SK-N-MC (cell line): ENCODE data around the gene JMJD6.

Experiments used
- DNase-seq: peaks from one replicate; pipeline ENCODE4 v3.0.0-alpha.2; 2011; ENCODE audit warnings: low read depth, low spot score
- H3K27ac ChIP-seq: fragments of 200-600 bp; sonication (generic); 2 replicates; pipeline ENCODE4 v1.5.1; 2016; ENCODE audit warnings: mixed run types
- H3K36me3 ChIP-seq: fragments of 200-600 bp; sonication (generic); 2 replicates; pipeline ENCODE4 v1.6.1; 2017; ENCODE audit warnings: antibody characterized with exemption, low read length, mixed read lengths; ENCODE audit not compliant: insufficient read depth
- H3K4me3 ChIP-seq: fragments of 200-600 bp; sonication (generic); 2 replicates; pipeline ENCODE4 v1.5.1; 2016
- H3K9ac ChIP-seq: fragments of 200-600 bp; sonication (generic); 2 replicates; pipeline ENCODE4 v1.8.0; 2017; ENCODE audit warnings: mixed run types, mixed read lengths; ENCODE audit not compliant: insufficient read length
- H3K9me3 ChIP-seq: fragments of 200-600 bp; sonication (generic); 2 replicates; pipeline ENCODE4 v1.6.1; 2017; ENCODE audit warnings: low read depth, mild to moderate bottlenecking, antibody characterized with exemption, low read length, moderate library complexity, mixed read lengths
- EZH2 ChIP-seq: fragments of 200-600 bp; sonication (generic); IDR thresholded peaks from one replicate; pipeline ENCODE4 v1.6.1; 2017; ENCODE audit warnings: antibody characterized with exemption
- FOXP2 ChIP-seq: optimal IDR thresholded peaks from 2 replicates; pipeline ENCODE3; 2011; ENCODE audit warnings: mild to moderate bottlenecking, moderate library complexity; ENCODE audit not compliant: insufficient read depth; ENCODE audit errors: extremely low read length, control extremely low read depth
- POLR2AphosphoS5 ChIP-seq: IDR thresholded peaks from 2 replicates; pipeline ENCODE4 v1.6.1; 2012; ENCODE audit warnings: mild to moderate bottlenecking, low read depth, low read length, borderline replicate concordance

The JMJD6 gene

DNA sequence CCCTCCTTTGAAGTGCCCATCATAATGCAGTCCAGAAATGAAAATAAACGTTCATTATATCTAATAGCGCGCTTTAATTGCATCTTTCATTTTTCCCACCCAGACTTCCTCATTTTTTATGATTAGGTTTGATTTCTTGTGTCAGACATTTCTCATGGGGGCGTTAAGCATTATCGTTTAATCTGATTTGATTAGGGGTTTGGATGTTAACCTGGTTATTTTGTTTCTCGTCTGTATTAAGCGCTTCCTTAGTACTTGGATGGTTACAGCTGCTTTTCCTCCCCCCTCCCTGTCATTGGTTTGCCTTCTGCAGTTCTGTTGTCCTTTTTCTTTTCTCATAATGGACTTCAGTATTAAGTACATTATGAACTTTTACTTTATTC is 12.1 kb upstream of the JMJD6 start:
- peak overlapping the region; percentile 83 for H3K9ac ChIP-seq
- H3K27ac ChIP-seq, result peak overlapping the region; percentile 97
- TF ChIP-seq POLR2AphosphoS5, result no peak
- TF ChIP-seq EZH2, result no peak
- no peak for TF ChIP-seq FOXP2
- no peaks in the 10 kb centered on the region for H3K9me3 ChIP-seq
- DNase-seq, result no peak
- peak overlapping the region; percentile 92 for H3K4me3 ChIP-seq
- H3K36me3 ChIP-seq, result peaks cover 47% of the 10 kb centered on the region

DNA sequence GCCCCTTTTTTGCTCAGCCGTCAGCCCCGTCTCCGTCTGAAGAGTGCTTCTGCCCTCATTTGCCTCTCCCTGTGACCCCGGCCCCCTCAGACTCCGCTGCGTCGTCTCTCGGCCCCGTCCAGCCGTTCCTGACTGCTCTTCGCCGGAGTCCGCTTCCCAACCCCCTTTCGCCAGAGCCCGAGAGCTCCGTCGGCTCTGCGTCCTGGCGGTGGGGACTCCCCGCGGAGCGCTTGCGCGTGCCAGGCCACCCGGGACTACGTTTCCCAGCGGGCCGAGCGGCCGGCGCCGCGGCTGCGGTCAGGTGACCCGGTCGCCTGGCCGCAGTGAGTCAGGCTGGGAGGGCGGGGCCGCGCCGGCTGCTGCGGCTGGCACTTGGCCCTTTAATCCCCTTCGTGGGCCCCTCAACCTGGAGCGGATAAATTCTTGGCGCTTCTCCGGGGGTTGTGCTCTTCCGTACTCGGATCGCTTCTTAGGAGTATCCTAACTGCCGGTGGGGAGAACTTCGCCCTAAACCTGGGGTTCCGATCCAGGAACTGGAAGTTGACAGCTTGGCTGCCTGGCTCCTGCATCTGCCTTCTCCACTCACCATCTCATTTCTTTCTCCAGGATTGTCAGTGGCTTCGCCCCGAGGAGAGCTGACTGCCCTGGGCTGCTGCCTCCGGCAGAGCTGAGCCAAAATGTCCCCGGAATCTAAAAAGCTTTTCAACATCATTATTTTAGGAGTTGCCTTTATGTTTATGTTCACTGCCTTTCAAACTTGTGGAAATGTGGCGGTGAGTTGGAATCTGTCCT is 11.5 kb upstream of the JMJD6 start, which contains the start of gene MFSD11:
Gene MFSD11, plus strand, starts transcription at position 444 of the 792 bp plus-strand sequence. Its CDS starts 234 bp downstream, at position 678.
- peak within 1 kb of the TSS; percentile 98 for H3K9ac ChIP-seq
- H3K27ac ChIP-seq, result peak within 1 kb of the TSS; percentile 97
- H3K9me3 ChIP-seq, result no peaks in the 10 kb centered on the region
- H3K36me3 ChIP-seq, result peaks cover 49% of the 10 kb centered on the region
- no peak for TF ChIP-seq FOXP2
- TF ChIP-seq EZH2, result no peak
- no peak for TF ChIP-seq POLR2AphosphoS5
- peak within 1 kb of the TSS; percentile 92 for H3K4me3 ChIP-seq
- no peak for DNase-seq

DNA sequence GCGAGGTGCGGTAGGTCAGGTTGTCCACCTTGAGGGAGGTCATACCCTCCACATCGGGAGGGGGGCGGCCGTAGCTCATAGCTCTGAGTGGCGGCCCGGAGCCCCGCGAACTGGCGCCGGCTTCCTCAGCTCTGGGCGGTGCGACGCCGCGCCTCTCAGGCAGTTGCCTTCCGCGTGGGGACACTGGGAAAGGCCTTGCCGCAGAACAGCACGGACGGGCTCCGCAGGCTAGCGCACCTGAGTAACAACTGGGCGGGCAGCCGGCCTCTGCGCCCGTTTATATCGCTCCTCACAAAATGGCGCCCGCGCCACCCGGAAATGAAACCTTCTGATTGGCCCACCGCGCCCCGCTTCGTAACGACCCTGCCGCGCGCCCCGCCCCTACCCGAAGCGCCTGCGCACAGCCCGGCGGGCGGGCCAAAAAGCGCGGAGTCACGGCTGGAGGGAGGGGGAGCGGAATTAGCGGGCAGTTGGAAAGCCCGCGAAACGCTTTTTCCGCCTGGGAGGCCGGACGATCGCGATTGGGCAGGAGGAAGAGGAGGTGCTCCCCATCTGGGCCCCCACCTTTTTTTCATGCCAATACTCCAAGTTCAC is 10.8 kb upstream of the JMJD6 start, which contains the start of gene SRSF2:
Gene SRSF2, minus strand, starts transcription at position 250 of the 594 bp plus-strand sequence. Its CDS starts 171 bp downstream, at position 79.
- peak; percentile 99 for TF ChIP-seq POLR2AphosphoS5
- no peak for TF ChIP-seq EZH2
- peak; percentile 94 for DNase-seq
- H3K27ac ChIP-seq, result peak within 1 kb of the TSS; percentile 97
- no peaks in the 10 kb centered on the region for H3K9me3 ChIP-seq
- peak within 1 kb of the TSS; percentile 92 for H3K4me3 ChIP-seq
- H3K36me3 ChIP-seq, result peaks cover 51% of the 10 kb centered on the region
- H3K9ac ChIP-seq, result peak within 1 kb of the TSS; percentile 98

DNA sequence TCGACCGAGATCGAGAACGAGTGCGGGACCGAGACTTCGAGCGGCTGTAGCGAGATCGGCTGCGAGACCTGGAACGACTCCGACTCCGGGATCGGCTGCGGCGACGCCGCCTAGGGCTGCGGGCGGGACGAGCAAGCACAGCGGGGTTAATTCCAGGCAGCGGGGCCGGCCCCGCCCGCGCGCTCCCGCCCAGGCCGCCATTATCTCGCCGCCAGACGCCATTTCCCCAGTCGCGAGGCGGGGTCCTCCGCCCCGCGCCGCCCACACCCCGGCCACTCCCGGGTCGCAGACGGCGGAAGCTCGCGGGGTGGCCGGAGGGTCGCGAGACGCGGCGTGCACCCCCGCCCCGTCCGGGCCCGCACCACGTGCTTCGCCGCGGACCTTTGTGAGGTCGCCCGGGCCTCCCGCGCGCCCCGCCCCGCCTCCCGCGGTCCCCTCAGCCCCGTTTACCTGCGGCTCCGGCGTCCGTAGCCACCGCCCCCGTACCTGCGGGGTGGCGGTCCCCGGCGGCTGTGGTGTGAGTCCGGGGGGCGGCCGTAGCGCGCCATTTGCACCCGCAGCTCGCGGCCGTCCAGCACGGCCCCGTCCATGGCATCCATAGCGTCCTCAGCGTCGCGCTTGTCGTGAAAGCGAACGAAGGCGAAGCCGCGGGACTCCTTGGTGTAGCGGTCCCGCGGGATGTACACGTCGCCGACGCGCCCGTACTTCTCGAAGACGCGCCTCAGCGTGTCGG is 10.1 kb upstream of the JMJD6 start:
- no peak for DNase-seq
- Histone ChIP-seq H3K27ac (peak overlapping the region; percentile 89), H3K4me3 (peak overlapping the region; percentile 91), H3K9me3 (no peaks in the 10 kb centered on the region), H3K36me3 (peaks cover 52% of the 10 kb centered on the region), H3K9ac (peak overlapping the region; percentile 98)
- TF ChIP-seq EZH2 (no peak), POLR2AphosphoS5 (0 out of 2 replicates have a peak, but pooled peaks have one; percentile 4)

DNA sequence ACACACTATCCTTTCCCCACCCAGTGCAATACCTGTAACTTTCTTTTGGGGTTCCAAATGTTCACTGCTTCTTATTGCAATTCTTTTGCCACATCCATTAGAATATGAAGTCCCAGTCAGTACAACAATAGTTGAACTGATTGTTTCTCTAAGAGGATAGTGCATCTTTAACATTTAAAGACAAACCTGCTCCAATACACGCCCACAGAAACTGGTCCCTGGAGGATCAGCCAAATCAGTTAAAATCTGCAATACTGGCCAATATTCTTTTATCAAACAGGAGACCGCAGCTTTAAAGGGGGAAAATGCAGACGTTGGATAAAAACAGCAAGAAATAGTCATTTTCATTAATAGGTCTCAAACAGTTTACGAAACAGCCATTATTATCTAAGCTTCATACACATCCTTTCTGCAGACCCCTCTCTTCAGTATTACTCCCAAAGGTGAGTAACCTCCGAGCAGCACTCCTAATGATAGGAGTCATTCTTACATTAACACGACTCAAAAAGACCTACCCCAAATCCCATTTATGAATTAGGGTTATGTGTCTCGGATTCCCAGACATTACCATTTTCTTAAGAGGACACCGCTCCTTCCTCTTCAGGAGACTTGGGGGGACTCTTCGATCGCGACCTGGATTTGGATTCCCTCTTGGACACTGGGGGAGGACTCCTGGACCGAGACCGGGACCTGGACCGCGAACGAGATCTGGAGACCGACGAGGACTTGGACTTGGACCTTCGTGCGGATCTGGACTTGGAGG is 9.4 kb upstream of the JMJD6 start:
- Histone ChIP-seq H3K27ac (peak overlapping the region; percentile 89), H3K36me3 (peaks cover 54% of the 10 kb centered on the region), H3K4me3 (peak overlapping the region; percentile 91), H3K9me3 (no peaks in the 10 kb centered on the region), H3K9ac (peak overlapping the region; percentile 98)
- TF ChIP-seq EZH2 (no peak), POLR2AphosphoS5 (peak; percentile 19; the same call in 1 of the 2 replicates)
- no peak for DNase-seq

DNA sequence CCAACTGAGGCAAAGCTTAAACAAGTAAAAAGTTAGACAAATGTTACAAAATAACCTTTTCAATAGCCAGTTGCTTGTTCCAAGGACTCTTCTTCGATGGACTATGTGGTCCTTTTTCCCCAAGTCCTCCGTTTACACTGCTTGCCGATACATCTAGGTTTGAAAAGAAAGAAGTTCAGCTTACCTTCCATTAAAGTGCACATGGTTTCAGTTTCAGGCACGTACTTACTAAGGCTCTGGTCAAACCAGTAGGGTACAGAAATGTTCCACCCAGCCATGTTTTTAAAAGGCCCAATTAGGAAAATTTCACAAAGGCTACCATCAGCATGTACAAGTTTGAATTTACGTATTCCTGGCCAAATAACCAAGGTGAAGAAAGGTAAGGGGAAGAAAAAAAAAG is 8.6 kb upstream of the JMJD6 start:
- peaks cover 54% of the 10 kb centered on the region for H3K36me3 ChIP-seq
- no peak for DNase-seq
- TF ChIP-seq FOXP2 (no peak), POLR2AphosphoS5 (no peak), EZH2 (no peak)
- peak overlapping the region; percentile 91 for H3K4me3 ChIP-seq
- no peaks in the 10 kb centered on the region for H3K9me3 ChIP-seq
- peak overlapping the region; percentile 89 for H3K27ac ChIP-seq
- peak overlapping the region; percentile 98 for H3K9ac ChIP-seq

DNA sequence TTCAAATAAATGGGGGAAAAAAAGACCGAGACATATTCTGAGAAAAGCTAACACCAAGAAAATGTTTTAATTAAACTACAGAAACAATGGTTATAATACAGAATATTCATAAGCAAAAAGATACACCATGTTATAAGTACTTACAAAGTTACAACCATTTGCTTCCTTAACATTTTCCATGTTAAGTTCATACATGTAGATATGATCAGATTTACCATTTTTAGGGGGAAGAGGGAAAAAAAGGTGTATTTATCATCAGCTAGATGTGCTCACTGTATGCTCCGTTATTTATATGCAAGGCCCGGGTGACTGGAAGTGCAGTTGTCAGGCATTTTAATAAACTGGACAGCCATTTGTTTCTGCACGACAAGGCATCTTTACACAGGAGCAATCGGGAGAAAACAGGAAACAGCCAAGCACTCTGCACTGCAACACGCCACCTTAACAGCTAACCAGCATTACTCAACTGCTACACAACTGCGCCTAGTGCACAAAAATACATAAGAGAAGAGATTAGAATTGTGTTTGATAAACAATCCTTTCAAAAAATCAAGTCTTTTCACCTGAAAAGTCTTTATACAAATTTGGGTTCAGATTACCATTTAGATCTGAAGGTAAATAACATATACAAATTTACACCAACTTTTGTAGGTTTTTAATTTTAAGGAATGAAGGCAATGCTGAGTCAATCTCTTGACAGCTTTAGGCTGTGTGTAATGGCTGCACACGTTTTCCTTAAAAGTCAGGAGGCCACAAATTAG is 7.9 kb upstream of the JMJD6 start:
- H3K27ac ChIP-seq, result peak overlapping the region; percentile 89
- peak overlapping the region; percentile 91 for H3K4me3 ChIP-seq
- peaks cover 54% of the 10 kb centered on the region for H3K36me3 ChIP-seq
- peak overlapping the region; percentile 98 for H3K9ac ChIP-seq
- no peaks in the 10 kb centered on the region for H3K9me3 ChIP-seq
- DNase-seq, result no peak
- TF ChIP-seq EZH2, result no peak
- TF ChIP-seq POLR2AphosphoS5, result no peak
- no peak for TF ChIP-seq FOXP2
